B cell (primary cell): ENCODE data around the gene CEMIP. TPM values are rescaled to one million over a fixed set of nuclear protein-coding genes. Genes with fewer than 3 reads are reported as not detected.

Experiments
- ATAC-seq: fragments of 200-7000 bp; cut with Tn5 transposase; one replicate; pipeline ENCODE4 v1.10.0; 2021; ENCODE audit warnings: low read depth, mild to moderate bottlenecking, moderate number of reproducible peaks, moderate library complexity
- CTCF ChIA-PET: fragments of 350-600 bp; sonication (Branson Sonifier 250); formaldehyde crosslinking; loops from one replicate; lab custom pipeline; 2021; ENCODE audit warnings: antibody characterized with exemption, inconsistent platforms; lab: Charles Lee
- POLR2A ChIA-PET: fragments of 350-600 bp; sonication (Branson Sonifier 250); formaldehyde crosslinking; loops from one replicate; lab custom pipeline; 2021; ENCODE audit warnings: antibody characterized with exemption; lab: Charles Lee
- DNase-seq: peaks from one replicate; pipeline ENCODE4 v3.0.0; 2013
- H2AFZ ChIP-seq: 2 replicates; pipeline ENCODE4 v1.6.1; 2012; ENCODE audit warnings: mild to moderate bottlenecking, low read depth, low read length; ENCODE audit not compliant: insufficient read depth, poor library complexity, severe bottlenecking
- H3K27ac ChIP-seq, 2 donors: 1 replicate in 1 of 2; 2 replicates in 1 of 2; pipeline ENCODE4 v1.5.1; 2012 to 2013; ENCODE audit warnings: low read length in 2 of 2, mild to moderate bottlenecking in 2 of 2, moderate library complexity in 1 of 2
- H3K27me3 ChIP-seq, 4 experiments: fragments of 200-600 bp in 1 of 4; sonication (generic) in 1 of 4; replicated peaks in 1 of 4; 1 replicate in 2 of 4; 2 replicates in 2 of 4; pipeline versions ENCODE4 v1.6.1 to v1.7.0; 2013 to 2016; ENCODE audit warnings: low read length in 3 of 4, mild to moderate bottlenecking in 2 of 4, mixed read lengths in 1 of 4, moderate library complexity in 1 of 4; ENCODE audit not compliant: insufficient read depth in 4 of 4, control insufficient read depth in 3 of 4; ENCODE audit errors: control extremely low read depth in 1 of 4
- H3K36me3 ChIP-seq, 2 experiments: replicated peaks in 1 of 2; 1 replicate in 1 of 2; 2 replicates in 1 of 2; pipeline versions ENCODE4 v1.6.1 to v1.7.1; 2013; ENCODE audit warnings: low read length in 1 of 2; ENCODE audit not compliant: insufficient read depth in 2 of 2, control insufficient read depth in 1 of 2; ENCODE audit errors: control extremely low read depth in 1 of 2, extremely low read depth in 1 of 2
- H3K4me1 ChIP-seq, 2 donors: fragments of 200-600 bp in 1 of 2; sonication (generic) in 1 of 2; 1 replicate in 1 of 2; 2 replicates in 1 of 2; pipeline versions ENCODE4 v1.5.1 to v1.6.1; 2013 to 2017; ENCODE audit warnings: low read length in 2 of 2; ENCODE audit not compliant: control insufficient read depth in 2 of 2, insufficient read depth in 2 of 2
- H3K4me2 ChIP-seq: replicated peaks from 2 replicates; pipeline ENCODE3; 2012; ENCODE audit warnings: mild to moderate bottlenecking, low read depth, low read length; ENCODE audit not compliant: poor library complexity, severe bottlenecking
- H3K4me3 ChIP-seq, 5 experiments: fragments of 200-600 bp in 1 of 5; sonication (generic) in 1 of 5; 1 replicate in 3 of 5; 2 replicates in 2 of 5; pipeline versions ENCODE4 v1.5.1 to v1.7.0; 2011 to 2016; ENCODE audit warnings: low read length in 4 of 5, mild to moderate bottlenecking in 4 of 5, low read depth in 2 of 5, control low read depth in 1 of 5, moderate library complexity in 1 of 5; ENCODE audit not compliant: insufficient read depth in 1 of 5; ENCODE audit errors: control extremely low read depth in 1 of 5, extremely low read depth in 1 of 5
- H3K79me2 ChIP-seq: fragments of 200-600 bp; sonication (generic); one replicate; pipeline ENCODE4 v1.6.0; 2016; ENCODE audit warnings: low read length; ENCODE audit not compliant: control insufficient read depth, insufficient read depth
- H3K9ac ChIP-seq: fragments of 200-600 bp; sonication (generic); 2 replicates; pipeline ENCODE4 v1.6.1; 2017; ENCODE audit warnings: mild to moderate bottlenecking, low read length, moderate library complexity
- H3K9me3 ChIP-seq, 3 donors: one replicate each; pipeline versions ENCODE4 v1.6.1 to v1.7.1; 2013; ENCODE audit warnings: low read length in 2 of 3; ENCODE audit not compliant: control insufficient read depth in 2 of 3, insufficient read depth in 1 of 3; ENCODE audit errors: control extremely low read depth in 1 of 3
- H4K20me1 ChIP-seq: 2 replicates; pipeline ENCODE4 v1.6.0; 2012; ENCODE audit warnings: mild to moderate bottlenecking, low read length; ENCODE audit not compliant: insufficient read depth, control insufficient read depth, poor library complexity, severe bottlenecking
- H3K27ac Mint-ChIP-seq: one replicate; pipeline ENCODE4 v1.8.0; 2021; ENCODE audit warnings: mixed read lengths
- H3K27me3 Mint-ChIP-seq: one replicate; pipeline ENCODE4 v1.8.0; 2021; ENCODE audit warnings: mixed read lengths
- H3K4me1 Mint-ChIP-seq: one replicate; pipeline ENCODE4 v1.8.0; 2021; ENCODE audit warnings: mixed read lengths
- H3K4me3 Mint-ChIP-seq: one replicate; pipeline ENCODE4 v1.8.0; 2021; ENCODE audit warnings: mixed read lengths
- H3K9me3 Mint-ChIP-seq: one replicate; pipeline ENCODE4 v1.8.0; 2022; ENCODE audit warnings: mixed read lengths; ENCODE audit not compliant: insufficient read depth
- CTCF ChIP-seq: fragments of 200-600 bp; IDR thresholded peaks from one replicate; pipeline ENCODE4 v1.8.0; 2022; ENCODE audit warnings: antibody characterized with exemption, mild to moderate bottlenecking
- EZH2 ChIP-seq: IDR thresholded peaks from 2 replicates; pipeline ENCODE4 v1.6.1; 2012; ENCODE audit warnings: borderline replicate concordance, low read depth, mild to moderate bottlenecking, moderate library complexity, low read length; ENCODE audit not compliant: insufficient read depth, poor library complexity, severe bottlenecking
- WGBS: methylation state at CpG from one replicate; pipeline ENCODE4 v1.1.5; 2013; ENCODE audit warnings: missing lambda C conversion rate; ENCODE audit not compliant: insufficient coverage; 5-methylcytosine and 5-hydroxymethylcytosine counted together
- intact Hi-C: fragments of 100-400 bp; cut with micrococcal nuclease; formaldehyde crosslinking; loops from one replicate; pipeline ENCODE4 v1.10.0; 2022
- polyA plus RNA-seq: library from polyadenylated mRNA; depleted of rRNA; stranded (reverse); fragments of >200 nt; gene quantifications from 2 replicates; pipeline ENCODE4 v1.2.3, GENCODE V29; 2012
- total RNA-seq, 2 donors: library from RNA; stranded (reverse); fragments of 120-200 nt in 1 of 2; gene quantifications; 1 replicate in 1 of 2; 2 replicates in 1 of 2; pipeline versions ENCODE4 v1.2.3 to v1.2.4, GENCODE V29; 2013 to 2022

Gene CEMIP
- total and polyA plus RNA-seq, 2 donors (not counting 1 experiment from before 2014, with no cell fraction given): 0.32 TPM; not detected in 1

GRCh38 chr15:80880086-80880485 is 100.9 kb downstream of the CEMIP start:
- Mint-ChIP-seq H3K4me3 (no peak overlapping the region), H3K27ac (no peak overlapping the region), H3K4me1 (peaks cover 9% of the 10 kb centered on the region), H3K27me3 (peaks cover 3% of the 10 kb centered on the region), H3K9me3 (no peaks in the 10 kb centered on the region)
- Histone ChIP-seq H3K79me2 (no peaks in the 10 kb centered on the region), H3K9ac (no peak overlapping the region), H3K36me3 (no peaks in the 10 kb centered on the region), H4K20me1 (no peaks in the 10 kb centered on the region), H3K27me3 (no peaks in the 10 kb centered on the region), H2AFZ (no peak overlapping the region), H3K27ac (no peak overlapping the region), H3K9me3 (no peaks in the 10 kb centered on the region), H3K4me1 (peaks cover 5 to 11% of the 10 kb centered on the region in 2 donors), H3K4me3 (no peak overlapping the region), H3K4me2 (no peak overlapping the region)
- intact Hi-C loops: no loop called here
- 100% methylated on average over 1 of the region's 3 CpGs for WGBS
- ATAC-seq: no peak
- ChIA-PET POLR2A (no interaction called here), CTCF (no interaction called here)
- no peak for DNase-seq
- TF ChIP-seq EZH2 (no peak), CTCF (no peak)

- H3K9me3 Mint-ChIP-seq: no peaks in the 10 kb centered on the region
- DNase-seq: no peak
- H3K36me3 ChIP-seq: no peaks in the 10 kb centered on the region
- H3K27ac ChIP-seq: no peak overlapping the region
- H3K27me3 Mint-ChIP-seq: peaks cover 4% of the 10 kb centered on the region
- TF ChIP-seq EZH2 (no peak), CTCF (no peak)
- H3K4me1 ChIP-seq: peaks cover 0 to 2% of the 10 kb centered on the region in 2 donors
- no peak for ATAC-seq
- H3K27me3 ChIP-seq: no peaks in the 10 kb centered on the region
- no peak overlapping the region for H3K4me3 Mint-ChIP-seq
- H3K79me2 ChIP-seq: no peaks in the 10 kb centered on the region
- H3K9ac ChIP-seq: no peak overlapping the region
- no peaks in the 10 kb centered on the region for H3K9me3 ChIP-seq
- peaks cover 2% of the 10 kb centered on the region for H3K4me1 Mint-ChIP-seq
- no peak overlapping the region for H3K4me3 ChIP-seq
- no peak overlapping the region for H2AFZ ChIP-seq
- no peaks in the 10 kb centered on the region for H4K20me1 ChIP-seq
- CTCF ChIA-PET: no interaction called here
- H3K27ac Mint-ChIP-seq: no peak overlapping the region
- no CpG with 5 or more reads among the region's 2 CpGs for whole genome bisulfite sequencing
- intact Hi-C loops: no loop called here
- POLR2A ChIA-PET: no interaction called here
- H3K4me2 ChIP-seq: no peak overlapping the region
Observed at GRCh38 chr15:80883641-80884040, 104.5 kb downstream of the CEMIP start.
